Osteocyte (in vitro differentiated cells): Measurements from ENCODE around the gene GRIK2. TPM values are rescaled to one million over a fixed set of nuclear protein-coding genes. Genes with fewer than 3 reads are reported as not detected.
A peak's percentile ranks its signal among the peaks of the same experiment; 100 is the strongest.
"Not testable (repeated sequence)": the region's sequence is repeated elsewhere in the genome, so short reads cannot be mapped to it uniquely, and the experiment has no call there.

ENCODE experiments used
- DNase-seq: peaks from one replicate; pipeline ENCODE4 v3.0.0; 2021; ENCODE audit warnings: mixed read lengths; ENCODE audit not compliant: unreplicated experiment; ENCODE audit errors: extremely low spot score
- H3K27ac Mint-ChIP-seq: one replicate; pipeline ENCODE4 v1.8.0; 2021; ENCODE audit warnings: mild to moderate bottlenecking, mixed read lengths; ENCODE audit not compliant: unreplicated experiment
- H3K27me3 Mint-ChIP-seq: one replicate; pipeline ENCODE4 v1.8.0; 2021; ENCODE audit warnings: mixed read lengths; ENCODE audit not compliant: unreplicated experiment
- H3K36me3 Mint-ChIP-seq: one replicate; pipeline ENCODE4 v1.8.0; 2021; ENCODE audit warnings: mixed read lengths; ENCODE audit not compliant: unreplicated experiment
- H3K4me1 Mint-ChIP-seq: one replicate; pipeline ENCODE4 v1.8.0; 2021; ENCODE audit warnings: mixed read lengths; ENCODE audit not compliant: unreplicated experiment
- H3K4me3 Mint-ChIP-seq: one replicate; pipeline ENCODE4 v1.8.0; 2021; ENCODE audit warnings: mild to moderate bottlenecking, moderate library complexity, mixed read lengths; ENCODE audit not compliant: unreplicated experiment
- H3K9me3 Mint-ChIP-seq: one replicate; pipeline ENCODE4 v1.8.0; 2021; ENCODE audit warnings: mixed read lengths; ENCODE audit not compliant: unreplicated experiment
- total RNA-seq: library from RNA; stranded (reverse); gene quantifications from 2 replicates; pipeline ENCODE4 v1.2.1, GENCODE V29; 2021
- TF ChIP-seq, protein P1 (sequence below): fragments of 200-600 bp; sonication (generic); IDR thresholded peaks from 2 replicates; pipeline ENCODE4 v1.5.0; 2021; ENCODE audit warnings: antibody characterized with exemption, mild to moderate bottlenecking, moderate library complexity

Gene GRIK2
- total RNA-seq, 1 donor from 2014 or later, result 7.1 TPM

DNA sequence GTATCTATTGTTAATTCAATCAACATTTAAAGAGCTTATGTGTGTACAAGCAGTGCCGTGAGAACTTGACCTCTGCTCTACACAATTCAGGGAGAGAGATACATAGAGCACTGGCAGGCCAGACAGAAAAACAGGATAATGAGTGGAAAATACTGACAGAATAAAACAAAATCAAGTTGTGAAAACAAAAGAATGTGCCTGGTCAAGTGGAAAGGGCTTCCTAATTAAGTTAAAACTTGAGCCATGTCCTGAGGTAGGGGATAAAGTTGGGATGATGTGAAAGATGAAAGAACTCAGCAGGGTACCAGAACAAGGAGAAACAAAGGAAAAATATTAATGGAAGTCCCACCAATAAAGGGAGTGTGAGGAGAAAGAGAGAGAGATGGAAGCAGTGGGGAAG lies 672.8 kb downstream of the GRIK2 start:
- DNase-seq, result no peak
- peaks cover 9% of the 10 kb centered on the region for H3K4me1 Mint-ChIP-seq
- no peaks in the 10 kb centered on the region for H3K27me3 Mint-ChIP-seq
- no peaks in the 10 kb centered on the region for H3K36me3 Mint-ChIP-seq
- H3K9me3 Mint-ChIP-seq, result no peaks in the 10 kb centered on the region
- H3K27ac Mint-ChIP-seq, result no peak overlapping the region
- H3K4me3 Mint-ChIP-seq, result no peak overlapping the region
- TF ChIP-seq, protein P1, sequence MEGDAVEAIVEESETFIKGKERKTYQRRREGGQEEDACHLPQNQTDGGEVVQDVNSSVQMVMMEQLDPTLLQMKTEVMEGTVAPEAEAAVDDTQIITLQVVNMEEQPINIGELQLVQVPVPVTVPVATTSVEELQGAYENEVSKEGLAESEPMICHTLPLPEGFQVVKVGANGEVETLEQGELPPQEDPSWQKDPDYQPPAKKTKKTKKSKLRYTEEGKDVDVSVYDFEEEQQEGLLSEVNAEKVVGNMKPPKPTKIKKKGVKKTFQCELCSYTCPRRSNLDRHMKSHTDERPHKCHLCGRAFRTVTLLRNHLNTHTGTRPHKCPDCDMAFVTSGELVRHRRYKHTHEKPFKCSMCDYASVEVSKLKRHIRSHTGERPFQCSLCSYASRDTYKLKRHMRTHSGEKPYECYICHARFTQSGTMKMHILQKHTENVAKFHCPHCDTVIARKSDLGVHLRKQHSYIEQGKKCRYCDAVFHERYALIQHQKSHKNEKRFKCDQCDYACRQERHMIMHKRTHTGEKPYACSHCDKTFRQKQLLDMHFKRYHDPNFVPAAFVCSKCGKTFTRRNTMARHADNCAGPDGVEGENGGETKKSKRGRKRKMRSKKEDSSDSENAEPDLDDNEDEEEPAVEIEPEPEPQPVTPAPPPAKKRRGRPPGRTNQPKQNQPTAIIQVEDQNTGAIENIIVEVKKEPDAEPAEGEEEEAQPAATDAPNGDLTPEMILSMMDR, result no peak

DNA sequence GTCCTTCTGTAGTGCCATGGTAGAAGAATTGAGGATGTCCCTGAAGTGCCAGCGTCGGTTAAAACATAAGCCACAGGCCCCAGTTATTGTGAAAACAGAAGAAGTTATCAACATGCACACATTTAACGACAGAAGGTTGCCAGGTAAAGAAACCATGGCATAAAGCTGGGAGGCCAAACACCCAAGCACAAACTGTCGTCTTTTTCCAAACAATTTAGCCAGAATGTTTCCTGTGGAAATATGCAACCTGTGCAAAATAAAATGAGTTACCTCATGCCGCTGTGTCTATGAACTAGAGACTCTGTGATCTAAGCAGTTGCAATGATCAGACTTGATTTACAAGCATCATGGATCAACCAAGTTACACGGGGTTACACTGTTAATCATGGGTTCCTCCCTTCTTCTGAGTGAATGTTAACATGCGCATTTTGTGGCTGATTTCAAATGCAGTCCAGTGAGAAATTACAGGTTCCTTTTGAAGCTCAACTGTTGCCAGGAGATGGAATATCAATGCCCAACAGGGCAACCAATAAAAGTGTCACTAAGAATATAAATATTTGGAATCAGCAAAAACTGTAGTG lies 674.9 kb downstream of the GRIK2 start:
- H3K27ac Mint-ChIP-seq, result no peak overlapping the region
- H3K4me1 Mint-ChIP-seq, result peaks cover 5% of the 10 kb centered on the region
- DNase-seq, result no peak
- TF ChIP-seq, protein P1, result no peak
- no peaks in the 10 kb centered on the region for H3K27me3 Mint-ChIP-seq
- H3K36me3 Mint-ChIP-seq, result no peaks in the 10 kb centered on the region
- H3K9me3 Mint-ChIP-seq, result no peaks in the 10 kb centered on the region
- no peak overlapping the region for H3K4me3 Mint-ChIP-seq

- Mint-ChIP-seq H3K27ac (no peak overlapping the region), H3K27me3 (no peaks in the 10 kb centered on the region), H3K36me3 (no peaks in the 10 kb centered on the region), H3K4me3 (no peak overlapping the region), H3K4me1 (peaks cover 4% of the 10 kb centered on the region), H3K9me3 (peaks cover 14% of the 10 kb centered on the region)
- TF ChIP-seq, protein P1, result no peak
- DNase-seq, result no peak
Observed at GRCh38 chr6:102075539-102075938, 682.0 kb downstream of the GRIK2 start.

DNA sequence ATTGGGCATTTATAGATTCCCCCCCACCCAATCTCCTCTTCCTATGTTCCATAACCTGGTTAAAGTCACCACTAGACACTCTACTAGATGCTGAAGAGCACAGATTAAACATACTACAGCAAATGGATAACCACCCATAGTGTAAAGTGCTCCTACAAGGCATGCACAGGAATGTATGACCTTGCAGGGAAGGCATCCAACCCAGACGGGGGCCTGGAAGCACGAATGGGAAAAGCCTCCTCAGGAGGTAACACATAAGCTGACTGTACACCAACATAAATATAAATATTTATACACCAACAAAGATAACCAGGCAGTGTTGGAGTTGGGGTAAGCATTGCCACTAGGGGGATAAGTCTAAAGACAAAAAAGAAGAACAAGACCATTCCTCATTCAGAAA lies 691.7 kb downstream of the GRIK2 start:
- Mint-ChIP-seq H3K4me1 (peaks cover 8% of the 10 kb centered on the region), H3K9me3 (peaks cover 5% of the 10 kb centered on the region), H3K27me3 (no peaks in the 10 kb centered on the region), H3K36me3 (no peaks in the 10 kb centered on the region), H3K4me3 (no peak overlapping the region), H3K27ac (no peak overlapping the region)
- no peak for DNase-seq
- TF ChIP-seq, protein P1, result no peak

GRCh38 chr6:102088160-102088559 lies 694.7 kb downstream of the GRIK2 start:
- not testable (repeated sequence) for DNase-seq, H3K4me3 Mint-ChIP-seq, H3K9me3 Mint-ChIP-seq, H3K4me1 Mint-ChIP-seq, H3K27ac Mint-ChIP-seq, H3K27me3 Mint-ChIP-seq, H3K36me3 Mint-ChIP-seq

GRCh38 chr6:102114402-102114801 lies 720.9 kb downstream of the GRIK2 start:
- H3K4me1 Mint-ChIP-seq, result no peaks in the 10 kb centered on the region
- H3K27ac Mint-ChIP-seq, result no peak overlapping the region
- H3K4me3 Mint-ChIP-seq, result no peak overlapping the region
- H3K27me3 Mint-ChIP-seq, result no peaks in the 10 kb centered on the region
- peaks cover 11% of the 10 kb centered on the region for H3K9me3 Mint-ChIP-seq
- no peaks in the 10 kb centered on the region for H3K36me3 Mint-ChIP-seq
- no peak for DNase-seq
- TF ChIP-seq, protein P1, result peak; percentile 21
